IMR-90 (cell line): ENCODE results near the gene CTIF. TPM values are rescaled to one million over a fixed set of nuclear protein-coding genes. Genes with fewer than 3 reads are reported as not detected.

Experiments
- ATAC-seq: fragments of 200-7000 bp; cut with Tn5 transposase; 2 replicates; pipeline ENCODE4 v1.9.1; 2020; ENCODE audit warnings: low read depth, mild to moderate bottlenecking, moderate library complexity
- BruUV-seq: library from RNA; stranded (reverse); fragments of 400-500 nt; replicated peaks from 2 replicates; lab custom pipeline; 2021; lab: Mats Ljungman, UMichigan
- CTCF ChIA-PET: fragments of 300-600 bp; formaldehyde crosslinking; extraction: SDS; loops from one replicate; lab custom pipeline; 2021; ENCODE audit warnings: antibody characterized with exemption; lab: Yijun Ruan, JAX
- POLR2A ChIA-PET: fragments of 300-600 bp; sonication (Branson Sonifier 250); formaldehyde crosslinking; loops from one replicate; lab custom pipeline; 2022; ENCODE audit warnings: antibody characterized with exemption; ENCODE audit not compliant: unreplicated experiment; lab: Charles Lee
- DNase-seq: peaks from one replicate; pipeline ENCODE4 v3.0.0; 2013
- H2AFZ ChIP-seq: replicated peaks from 2 replicates; pipeline ENCODE3; 2013; ENCODE audit warnings: low read length, mild to moderate bottlenecking; ENCODE audit not compliant: poor library complexity
- H2AK5ac ChIP-seq: 2 replicates; pipeline ENCODE4 v1.6.1; 2013; ENCODE audit warnings: low read depth, low read length, inconsistent platforms
- H2AK9ac ChIP-seq: replicated peaks from 2 replicates; pipeline ENCODE3; 2013; ENCODE audit warnings: mild to moderate bottlenecking, low read depth, low read length, moderate library complexity; ENCODE audit not compliant: poor library complexity
- H2BK120ac ChIP-seq: 2 replicates; pipeline ENCODE4 v1.6.1; 2013; ENCODE audit warnings: low read depth, low read length, inconsistent platforms
- H2BK15ac ChIP-seq: 3 replicates; pipeline ENCODE4 v1.6.1; 2013; ENCODE audit warnings: low read depth, low read length, inconsistent platforms
- H2BK20ac ChIP-seq: 2 replicates; pipeline ENCODE4 v1.6.1; 2013; ENCODE audit warnings: low read depth, mild to moderate bottlenecking, inconsistent platforms, low read length, moderate library complexity
- H2BK5ac ChIP-seq: 2 replicates; pipeline ENCODE4 v1.6.1; 2013; ENCODE audit warnings: mild to moderate bottlenecking, low read depth, low read length, inconsistent platforms; ENCODE audit not compliant: poor library complexity, severe bottlenecking
- H3K14ac ChIP-seq: replicated peaks from 2 replicates; pipeline ENCODE4 v1.6.1; 2013; ENCODE audit warnings: low read depth, low read length, inconsistent platforms
- H3K18ac ChIP-seq: 2 replicates; pipeline ENCODE4 v1.6.1; 2013; ENCODE audit warnings: low read depth, low read length, control low read depth
- H3K23ac ChIP-seq: 2 replicates; pipeline ENCODE4 v1.6.1; 2013; ENCODE audit warnings: low read depth, low read length, inconsistent platforms
- H3K27ac ChIP-seq: 2 replicates; pipeline ENCODE4 v1.5.1; 2013; ENCODE audit warnings: mild to moderate bottlenecking, control low read depth, low read length; ENCODE audit not compliant: insufficient read depth
- H3K27me3 ChIP-seq: 2 replicates; pipeline ENCODE4 v1.6.1; 2013; ENCODE audit warnings: low read length; ENCODE audit not compliant: control insufficient read depth, insufficient read depth
- H3K36me3 ChIP-seq: 2 replicates; pipeline ENCODE4 v1.6.1; 2013; ENCODE audit warnings: low read length, mixed read lengths; ENCODE audit not compliant: control insufficient read depth, insufficient read depth
- H3K4ac ChIP-seq: 2 replicates; pipeline ENCODE4 v1.6.1; 2013; ENCODE audit warnings: low read depth, low read length, inconsistent platforms
- H3K4me1 ChIP-seq: 2 replicates; pipeline ENCODE4 v1.6.1; 2013; ENCODE audit warnings: low read length, mixed read lengths; ENCODE audit not compliant: control insufficient read depth, insufficient read depth
- H3K4me2 ChIP-seq: 2 replicates; pipeline ENCODE4 v1.6.1; 2013; ENCODE audit warnings: low read depth, mild to moderate bottlenecking, control low read depth, low read length, moderate library complexity
- H3K4me3 ChIP-seq: 2 replicates; pipeline ENCODE4 v1.5.1; 2013; ENCODE audit warnings: low read depth, mild to moderate bottlenecking, control low read depth, low read length, moderate library complexity; ENCODE audit not compliant: insufficient read depth
- H3K56ac ChIP-seq: 2 replicates; pipeline ENCODE4 v1.6.1; 2013; ENCODE audit warnings: low read length, inconsistent platforms; ENCODE audit not compliant: insufficient read depth; ENCODE audit errors: extremely low read depth
- H3K79me1 ChIP-seq, 2 experiments: 2 replicates each; pipeline ENCODE4 v1.6.1; 2013; ENCODE audit warnings: low read length in 2 of 2, inconsistent platforms in 1 of 2, low read depth in 1 of 2
- H3K9ac ChIP-seq: 2 replicates; pipeline ENCODE4 v1.6.1; 2013; ENCODE audit warnings: low read depth, low read length, control low read depth
- H3K9me1 ChIP-seq: 2 replicates; pipeline ENCODE4 v1.6.1; 2013; ENCODE audit warnings: low read length, inconsistent platforms; ENCODE audit not compliant: insufficient read depth
- H3K9me3 ChIP-seq: 2 replicates; pipeline ENCODE4 v1.6.1; 2013; ENCODE audit warnings: low read length; ENCODE audit not compliant: control insufficient read depth, insufficient read depth
- H4K20me1 ChIP-seq: 2 replicates; pipeline ENCODE4 v1.6.1; 2013; ENCODE audit warnings: low read length, inconsistent platforms; ENCODE audit not compliant: insufficient read depth
- H4K5ac ChIP-seq: 2 replicates; pipeline ENCODE4 v1.6.1; 2013; ENCODE audit warnings: mild to moderate bottlenecking, low read depth, low read length, control low read depth
- H4K8ac ChIP-seq, 2 experiments: 2 replicates each; pipeline ENCODE4 v1.6.1; 2013; ENCODE audit warnings: low read depth in 2 of 2, low read length in 2 of 2, control low read depth in 1 of 2, inconsistent platforms in 1 of 2
- H4K91ac ChIP-seq: 2 replicates; pipeline ENCODE4 v1.6.1; 2013; ENCODE audit warnings: low read depth, low read length, inconsistent platforms; ENCODE audit not compliant: insufficient read depth
- BHLHE40 ChIP-seq: fragments of 150-350 bp; IDR thresholded peaks from 2 replicates; pipeline ENCODE4 v1.6.1; 2016; ENCODE audit warnings: mild to moderate bottlenecking, low read depth, low read length
- CEBPB ChIP-seq: IDR thresholded peaks from 2 replicates; pipeline ENCODE4 v1.6.1; 2012; ENCODE audit warnings: low read depth, low read length, improper control_type of control experiment
- CHD1 ChIP-seq: IDR thresholded peaks from 2 replicates; pipeline ENCODE4 v1.6.1; 2012; ENCODE audit warnings: low read depth, low read length, improper control_type of control experiment
- ELK1 ChIP-seq: fragments of 150-350 bp; IDR thresholded peaks from 2 replicates; pipeline ENCODE4 v1.6.1; 2016; ENCODE audit warnings: low read depth, mild to moderate bottlenecking, low read length, moderate library complexity, borderline replicate concordance
- FOS ChIP-seq: fragments of 150-350 bp; IDR thresholded peaks from 2 replicates; pipeline ENCODE4 v1.6.1; 2016; ENCODE audit warnings: low read depth, low read length
- MAFK ChIP-seq: IDR thresholded peaks from 2 replicates; pipeline ENCODE4 v1.6.1; 2012; ENCODE audit warnings: low read depth, low read length, improper control_type of control experiment
- MAZ ChIP-seq: IDR thresholded peaks from 2 replicates; pipeline ENCODE4 v1.6.1; 2012; ENCODE audit warnings: low read depth, mild to moderate bottlenecking, low read length, improper control_type of control experiment, moderate library complexity, borderline replicate concordance
- MXI1 ChIP-seq: IDR thresholded peaks from 2 replicates; pipeline ENCODE4 v1.6.1; 2012; ENCODE audit warnings: low read depth, mild to moderate bottlenecking, low read length, moderate library complexity, borderline replicate concordance
- NFE2L2 ChIP-seq: fragments of 150-350 bp; IDR thresholded peaks from 2 replicates; pipeline ENCODE4 v1.6.1; 2016; ENCODE audit warnings: low read depth, mild to moderate bottlenecking, low read length
- POLR2A ChIP-seq: IDR thresholded peaks from 2 replicates; pipeline ENCODE4 v1.6.1; 2012; ENCODE audit warnings: mild to moderate bottlenecking, low read depth, low read length
- RAD21 ChIP-seq: IDR thresholded peaks from 2 replicates; pipeline ENCODE4 v1.6.1; 2012; ENCODE audit warnings: low read length, improper control_type of control experiment
- RCOR1 ChIP-seq: IDR thresholded peaks from 2 replicates; pipeline ENCODE4 v1.6.1; 2012; ENCODE audit warnings: mild to moderate bottlenecking, low read length, improper control_type of control experiment; ENCODE audit not compliant: insufficient replicate concordance
- RFX5 ChIP-seq: IDR thresholded peaks from 2 replicates; pipeline ENCODE4 v1.8.0; 2012; ENCODE audit warnings: low read depth, mild to moderate bottlenecking, low read length, moderate library complexity
- SMC3 ChIP-seq: fragments of 150-350 bp; IDR thresholded peaks from 2 replicates; pipeline ENCODE4 v1.6.1; 2016; ENCODE audit warnings: low read depth, mild to moderate bottlenecking, antibody characterized with exemption, low read length, moderate library complexity
- USF2 ChIP-seq: fragments of 150-350 bp; IDR thresholded peaks from 2 replicates; pipeline ENCODE4 v1.6.1; 2017; ENCODE audit warnings: mild to moderate bottlenecking, antibody characterized with exemption, low read length, low read depth
- WGBS, 2 experiments: methylation state at CpG; one replicate each; pipeline versions ENCODE4 v1.1.5 to v1.1.7; 2013; ENCODE audit warnings: missing lambda C conversion rate in 2 of 2; ENCODE audit not compliant: insufficient read length in 1 of 2; ENCODE audit errors: extremely low coverage in 2 of 2; 5-methylcytosine and 5-hydroxymethylcytosine counted together
- dilution Hi-C: fragments of 300-500 bp; cut with HindIII; formaldehyde crosslinking; loops from one replicate; pipeline ENCODE4 v1.14.3; 2018; ENCODE audit warnings: low sequenced_read_pairs; ENCODE audit not compliant: unreplicated experiment
- in situ Hi-C: fragments of 300-500 bp; cut with MboI; formaldehyde crosslinking; loops from 3 replicates; pipeline ENCODE4 v1.14.3; 2019; ENCODE audit warnings: low sequenced_read_pairs, inconsistent platforms, mixed read lengths
- intact Hi-C: fragments of 100-400 bp; cut with micrococcal nuclease; formaldehyde crosslinking; loops from 2 replicates; pipeline ENCODE4 v1.10.0; 2022
- polyA plus RNA-seq, 3 experiments: library from polyadenylated mRNA; depleted of rRNA; stranded (reverse); fragments of >200 nt; gene quantifications; 2 replicates each; pipeline ENCODE4 v1.2.3, GENCODE V29; 2012; ENCODE audit warnings: low replicate concordance in 1 of 3
- total RNA-seq: library from RNA; depleted of rRNA; stranded (reverse); fragments of >200 nt; gene quantifications from 2 replicates; pipeline ENCODE4 v1.2.3, GENCODE V29; 2012

The CTIF gene
- total and polyA plus RNA-seq, 2 of the 4 experiments (the other 2 are of a cell fraction) = 25.1 to 57.0 TPM

GRCh38 chr18:48702346-48703027 lies 163.7 kb downstream of the CTIF start:
- H2BK5ac ChIP-seq = no peak overlapping the region
- peaks cover 54 to 91% of the 10 kb centered on the region in 2 experiments for H3K79me1 ChIP-seq
- in situ Hi-C loops (no loop called here), intact Hi-C loops (no loop called here), dilution Hi-C loops (no loop called here)
- H3K4me1 ChIP-seq = no peaks in the 10 kb centered on the region
- no peak overlapping the region for H4K91ac ChIP-seq
- no peak overlapping the region for H3K9ac ChIP-seq
- POLR2A ChIA-PET = no interaction called here
- no peak overlapping the region for H3K23ac ChIP-seq
- H3K14ac ChIP-seq = no peak overlapping the region
- peaks cover 35% of the 10 kb centered on the region for H3K36me3 ChIP-seq
- no peak overlapping the region for H3K27ac ChIP-seq
- peaks cover 32% of the 10 kb centered on the region for H3K9me1 ChIP-seq
- no peaks in the 10 kb centered on the region for H3K9me3 ChIP-seq
- no peak overlapping the region for H2BK120ac ChIP-seq
- H2AK5ac ChIP-seq = no peak overlapping the region
- no peak overlapping the region for H3K4ac ChIP-seq
- H3K27me3 ChIP-seq = no peaks in the 10 kb centered on the region
- no peak overlapping the region for H2BK15ac ChIP-seq
- WGBS, 2 experiments = no CpG with 5 or more reads among the region's 9 CpGs
- CTCF ChIA-PET = no interaction called here
- no TSS peak for BruUV-seq
- H4K5ac ChIP-seq = no peak overlapping the region
- no peak for DNase-seq
- no peak overlapping the region for H2AK9ac ChIP-seq
- no peak overlapping the region for H3K18ac ChIP-seq
- no peak overlapping the region for H3K4me3 ChIP-seq
- H4K8ac ChIP-seq = no peak overlapping the region
- H3K4me2 ChIP-seq = no peak overlapping the region
- TF ChIP-seq SMC3 (no peak), USF2 (no peak), POLR2A (no peak), RFX5 (no peak), MAZ (no peak), CHD1 (no peak), FOS (no peak), MAFK (no peak), BHLHE40 (no peak), CEBPB (no peak), RCOR1 (no peak), RAD21 (no peak), MXI1 (no peak), NFE2L2 (no peak), ELK1 (no peak)
- no peak overlapping the region for H2AFZ ChIP-seq
- H3K56ac ChIP-seq = no peak overlapping the region
- H4K20me1 ChIP-seq = peaks cover 57% of the 10 kb centered on the region
- no peak for ATAC-seq
- H2BK20ac ChIP-seq = no peak overlapping the region
